GM18867 (cell line): Measurements from ENCODE around the gene EEA1.
"Not testable (repeated sequence)": the region's sequence is repeated elsewhere in the genome, so short reads cannot be mapped to it uniquely, and the experiment has no call there.

ENCODE experiments used
- ATAC-seq: cut with Tn5 transposase; IDR thresholded peaks from one replicate; pipeline ENCODE4 v1.9.1; 2021; ENCODE audit warnings: mild to moderate bottlenecking, moderate library complexity; ENCODE audit not compliant: unreplicated experiment

The EEA1 gene

GRCh38 chr12:92928962-92929915 lies at the start of gene EEA1:
EEA1 (minus strand) TSS chr12:92929295; CDS start chr12:92929066, 229 bp downstream.
- ATAC-seq: peak; percentile 89

GRCh38 chr12:92978607-92979006 lies 49.5 kb upstream of the EEA1 start:
- no peak for ATAC-seq

- no peak for ATAC-seq
Observed at GRCh38 chr12:92977326-92977725, 48.2 kb upstream of the EEA1 start.

GRCh38 chr12:92974759-92975158 lies 45.7 kb upstream of the EEA1 start:
- ATAC-seq: no peak

- ATAC-seq: peak; percentile 58
Observed at GRCh38 chr12:92973614-92974013, 44.5 kb upstream of the EEA1 start.

- ATAC-seq: no peak
Observed at GRCh38 chr12:92971859-92972524, 42.9 kb upstream of the EEA1 start.

- ATAC-seq: no peak
Observed at GRCh38 chr12:92968176-92968813, 39.2 kb upstream of the EEA1 start.

- not testable (repeated sequence) for ATAC-seq
Observed at GRCh38 chr12:92964378-92964777, 35.3 kb upstream of the EEA1 start.

GRCh38 chr12:92961949-92962348 lies 32.9 kb upstream of the EEA1 start:
- ATAC-seq: no peak

- no peak for ATAC-seq
Observed at GRCh38 chr12:92955997-92956663, 27.0 kb upstream of the EEA1 start.

- no peak for ATAC-seq
Observed at GRCh38 chr12:92953747-92954146, 24.7 kb upstream of the EEA1 start.

GRCh38 chr12:92952394-92952793 lies 23.3 kb upstream of the EEA1 start:
- ATAC-seq: no peak

GRCh38 chr12:92951006-92951405 lies 21.9 kb upstream of the EEA1 start:
- no peak for ATAC-seq

- no peak for ATAC-seq
Observed at GRCh38 chr12:92950011-92950410, 20.9 kb upstream of the EEA1 start.

- no peak for ATAC-seq
Observed at GRCh38 chr12:92949466-92949865, 20.4 kb upstream of the EEA1 start.

- no peak for ATAC-seq
Observed at GRCh38 chr12:92947589-92948215, 18.6 kb upstream of the EEA1 start.

- no peak for ATAC-seq
Observed at GRCh38 chr12:92945659-92946220, 16.6 kb upstream of the EEA1 start.

- peak; percentile 63 for ATAC-seq
Observed at GRCh38 chr12:92943482-92944250, 14.6 kb upstream of the EEA1 start.

- no peak for ATAC-seq
Observed at GRCh38 chr12:92942905-92943304, 13.8 kb upstream of the EEA1 start.
